GM12801 (cell line): ENCODE measurements around the gene MARCO.

Experiments
- CTCF ChIP-seq: IDR thresholded peaks from one replicate; pipeline ENCODE4 v1.5.1; 2011; ENCODE audit warnings: control low read depth; ENCODE audit not compliant: insufficient read length; ENCODE audit errors: extremely low read depth

Gene MARCO

DNA sequence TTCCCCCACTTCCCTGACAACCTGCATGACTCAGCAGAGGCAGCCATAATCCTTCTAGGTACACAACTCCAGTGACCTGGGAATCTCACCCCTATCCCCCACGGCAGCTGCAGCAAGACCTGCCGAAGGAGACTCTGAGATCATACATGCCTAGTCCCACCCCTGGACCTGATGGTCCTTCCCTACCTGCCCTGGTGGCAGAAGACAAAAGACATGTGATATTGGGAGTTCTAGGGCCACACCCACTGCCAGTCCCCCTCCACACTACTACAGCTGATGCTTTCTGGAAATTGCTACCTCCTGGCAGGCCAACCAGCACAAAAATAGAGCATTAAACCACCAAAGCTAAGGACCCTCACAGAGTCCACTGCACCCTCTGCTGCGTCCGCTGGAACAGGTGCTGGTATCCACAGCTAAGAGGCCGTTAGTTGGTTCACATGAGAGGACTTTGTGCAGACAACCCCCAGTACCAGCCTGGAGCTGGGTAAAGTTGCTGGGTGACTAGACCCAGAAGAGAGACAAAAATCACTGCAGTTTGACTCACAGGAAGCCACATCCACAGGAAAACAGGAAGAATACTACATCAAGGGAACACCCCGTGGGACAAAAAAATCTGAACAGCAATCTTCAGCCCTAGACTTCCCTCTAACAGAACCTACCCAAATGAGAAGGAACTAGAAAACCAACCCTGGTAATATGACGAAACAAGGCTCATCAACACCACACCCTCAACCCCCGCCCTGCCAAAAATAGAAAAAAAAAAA, 12.5 kb downstream of the MARCO start:
- TF ChIP-seq CTCF: no peak

DNA sequence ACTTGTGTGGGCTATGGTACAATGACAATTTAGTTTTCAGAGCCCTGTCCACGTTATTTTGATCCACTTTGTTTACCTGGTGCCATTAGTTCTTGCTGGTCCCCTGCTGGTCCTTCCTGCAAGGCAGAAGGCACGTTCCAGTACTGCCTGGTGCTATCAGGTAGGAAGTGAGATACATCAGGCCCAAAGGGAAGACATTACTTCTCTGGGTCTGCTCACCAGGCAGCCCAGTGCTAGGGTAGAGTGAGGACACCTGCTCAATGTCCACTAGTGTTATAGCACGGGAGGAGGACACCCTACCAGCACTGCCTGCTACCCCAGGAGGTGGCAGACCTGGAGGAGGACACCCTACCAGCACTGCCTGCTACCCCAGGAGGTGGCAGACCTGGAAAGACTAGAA, 23.7 kb downstream of the MARCO start:
- no peak for TF ChIP-seq CTCF

DNA sequence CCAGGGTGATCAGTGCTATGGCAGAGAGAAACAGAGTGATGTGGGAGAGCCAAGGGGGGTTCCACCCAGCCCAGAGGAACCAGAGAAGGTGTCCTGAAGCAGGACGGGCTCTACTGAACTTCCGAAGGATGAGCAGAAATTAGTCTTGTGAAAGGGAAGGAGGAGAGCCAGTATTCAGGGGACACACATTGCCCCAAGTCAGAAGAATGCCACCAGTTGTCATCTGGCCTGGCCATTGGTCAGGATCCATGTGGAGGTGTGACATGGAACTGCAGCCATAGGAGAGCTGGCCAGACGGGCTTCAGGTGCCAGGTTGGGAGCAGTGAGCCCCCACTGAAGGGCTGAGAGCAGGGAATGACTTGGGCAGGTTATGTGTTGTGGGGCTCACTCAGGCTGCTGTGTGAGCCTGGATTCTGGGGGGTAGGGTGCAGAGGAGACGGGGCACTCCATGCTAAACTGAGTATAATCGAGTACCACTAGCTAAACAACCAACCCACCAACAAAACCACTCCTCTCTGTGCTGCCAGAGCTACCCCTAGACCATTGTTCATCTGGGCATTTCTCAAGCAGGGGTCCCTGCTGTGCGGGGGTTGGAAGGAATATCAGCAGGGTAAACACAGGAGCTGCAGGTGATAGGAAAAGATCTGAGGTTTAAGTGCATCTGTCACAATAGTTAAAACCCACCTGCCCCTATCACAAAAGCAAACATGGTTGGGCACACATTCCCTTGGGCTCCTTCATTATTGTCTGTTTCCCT, 25.3 kb downstream of the MARCO start:
- no peak for TF ChIP-seq CTCF

DNA sequence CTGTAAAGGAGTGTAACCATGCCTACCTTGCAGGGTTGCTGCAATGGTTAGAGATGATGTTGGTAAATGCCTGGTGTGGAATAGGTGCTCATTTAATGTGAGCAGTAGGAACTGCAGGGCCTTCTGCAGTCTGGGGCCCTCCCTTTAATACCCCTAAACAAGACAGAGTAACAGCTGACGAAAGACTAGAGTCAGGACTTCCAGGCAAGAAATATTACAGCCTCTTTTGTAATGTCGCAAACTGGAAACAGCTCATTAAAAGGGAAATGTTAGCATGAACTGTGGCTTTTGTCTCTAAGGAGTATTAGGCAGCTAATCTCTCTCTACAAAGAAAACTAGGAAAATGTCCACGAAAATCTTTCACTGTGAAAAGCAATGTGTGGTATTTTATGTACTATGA, 26.0 kb downstream of the MARCO start:
- no peak for TF ChIP-seq CTCF

GRCh38 chr2:118968961-118969733, 27.2 kb downstream of the MARCO start:
- no peak for TF ChIP-seq CTCF

GRCh38 chr2:118969734-118970395, 27.9 kb downstream of the MARCO start:
- no peak for TF ChIP-seq CTCF

GRCh38 chr2:118970396-118971135, 28.6 kb downstream of the MARCO start:
- TF ChIP-seq CTCF: no peak
